ENCODE results near the gene PLEKHJ1. TPM values are rescaled to one million over a fixed set of nuclear protein-coding genes. Genes with fewer than 3 reads are reported as not detected.

PLEKHJ1 gene
- total and polyA plus RNA-seq, 9 of the 15 experiments (the other 6 are each of a cell fraction or from before 2014, with no cell fraction given): 1.5 to 188 (median 63.9) TPM

- TF ChIP-seq E4F1 (CRISPR knock-in tag; IDR thresholded peaks at IDR 0.05; ENCODE audit: borderline replicate concordance) (no peak), NFRKB (IDR thresholded peaks at IDR 0.05; ENCODE audit: low read depth) (no peak), ELF2 (CRISPR knock-in tag; IDR thresholded peaks at IDR 0.05) (peak; percentile 97), ATF7 (IDR thresholded peaks at IDR 0.05) (peak; percentile 67; the same call in 1 of the 2 replicates), NFIC (IDR thresholded peaks at IDR 0.05) (no peak; the same call in 1 of the 2 replicates), TOE1 (IDR thresholded peaks at IDR 0.05; ENCODE audit: borderline replicate concordance) (peak; percentile 15; the same call in 1 of the 2 replicates), TOE1 (CRISPR knock-in tag; IDR thresholded peaks at IDR 0.05; ENCODE audit: borderline replicate concordance, low read depth) (no peak), PRPF4 (IDR thresholded peaks at IDR 0.05; ENCODE audit: insufficient read depth, low read depth, low read length, poor library complexity, severe bottlenecking) (peak; percentile 36), GTF2F1 (IDR thresholded peaks at IDR 0.05; ENCODE audit: low read depth, low read length) (0 out of 2 replicates have a peak, but pooled peaks have one; percentile 27), ZNF41 (CRISPR knock-in tag; conservative IDR thresholded peaks at IDR 0.05) (no peak), JUN (IDR thresholded peaks at IDR 0.05; ENCODE audit: borderline replicate concordance, low read depth, low read length) (no peak; the same call in 1 of the 2 replicates), JUN (CRISPR knock-in tag; IDR thresholded peaks at IDR 0.05; ENCODE audit: borderline replicate concordance) (0 out of 2 replicates have a peak, but pooled peaks have one; percentile 20), RBM39 (optimal IDR thresholded peaks at IDR 0.05; ENCODE audit: low read depth, low read length) (no peak), SIRT6 (IDR thresholded peaks at IDR 0.05; ENCODE audit: low read depth, low read length) (no peak), EP400 (IDR thresholded peaks at IDR 0.05) (peak; percentile 51; the same call in 1 of the 2 replicates), LEF1 (IDR thresholded peaks at IDR 0.05) (no peak), TRIM28 (IDR thresholded peaks at IDR 0.05) (no peak), BCL6 (CRISPR knock-in tag; IDR thresholded peaks at IDR 0.05) (no peak), HES1 (IDR thresholded peaks at IDR 0.05; ENCODE audit: low read depth) (0 out of 2 replicates have a peak, but pooled peaks have one; percentile 12), KDM2B (CRISPR knock-in tag; IDR thresholded peaks at IDR 0.05) (no peak), KAT7 (CRISPR knock-in tag; IDR thresholded peaks at IDR 0.05; ENCODE audit: borderline replicate concordance) (no peak)
- TF ChIP-seq, protein P1, sequence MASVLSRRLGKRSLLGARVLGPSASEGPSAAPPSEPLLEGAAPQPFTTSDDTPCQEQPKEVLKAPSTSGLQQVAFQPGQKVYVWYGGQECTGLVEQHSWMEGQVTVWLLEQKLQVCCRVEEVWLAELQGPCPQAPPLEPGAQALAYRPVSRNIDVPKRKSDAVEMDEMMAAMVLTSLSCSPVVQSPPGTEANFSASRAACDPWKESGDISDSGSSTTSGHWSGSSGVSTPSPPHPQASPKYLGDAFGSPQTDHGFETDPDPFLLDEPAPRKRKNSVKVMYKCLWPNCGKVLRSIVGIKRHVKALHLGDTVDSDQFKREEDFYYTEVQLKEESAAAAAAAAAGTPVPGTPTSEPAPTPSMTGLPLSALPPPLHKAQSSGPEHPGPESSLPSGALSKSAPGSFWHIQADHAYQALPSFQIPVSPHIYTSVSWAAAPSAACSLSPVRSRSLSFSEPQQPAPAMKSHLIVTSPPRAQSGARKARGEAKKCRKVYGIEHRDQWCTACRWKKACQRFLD (CRISPR knock-in tag; IDR thresholded peaks at IDR 0.05): no peak
- TF ChIP-seq, protein P2, sequence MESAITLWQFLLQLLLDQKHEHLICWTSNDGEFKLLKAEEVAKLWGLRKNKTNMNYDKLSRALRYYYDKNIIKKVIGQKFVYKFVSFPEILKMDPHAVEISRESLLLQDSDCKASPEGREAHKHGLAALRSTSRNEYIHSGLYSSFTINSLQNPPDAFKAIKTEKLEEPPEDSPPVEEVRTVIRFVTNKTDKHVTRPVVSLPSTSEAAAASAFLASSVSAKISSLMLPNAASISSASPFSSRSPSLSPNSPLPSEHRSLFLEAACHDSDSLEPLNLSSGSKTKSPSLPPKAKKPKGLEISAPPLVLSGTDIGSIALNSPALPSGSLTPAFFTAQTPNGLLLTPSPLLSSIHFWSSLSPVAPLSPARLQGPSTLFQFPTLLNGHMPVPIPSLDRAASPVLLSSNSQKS (CRISPR knock-in tag; IDR thresholded peaks at IDR 0.05): no peak
Observed at GRCh38 chr19:2273356-2274184, 37.4 kb upstream of the PLEKHJ1 start (continued).

Data from K562 (cell line).